HepG2 (cell line): Measurements from ENCODE around the gene UNC13D. TPM values are rescaled to one million over a fixed set of nuclear protein-coding genes. Genes with fewer than 3 reads are reported as not detected.
A peak's percentile ranks its signal among the peaks of the same experiment; 100 is the strongest.

Experiments used
- CC2D1A ChIP-seq: sonication (generic); formaldehyde crosslinking; IDR thresholded peaks from 2 replicates; pipeline ENCODE4 v1.8.1; 2023; ENCODE audit warnings: mild to moderate bottlenecking, missing genetic modification reagents
- FOXA3 ChIP-seq: IDR thresholded peaks from 2 replicates; pipeline ENCODE4 v1.6.1; 2016; ENCODE audit warnings: missing genetic modification reagents, missing compliant biosample characterization
- HIVEP1 ChIP-seq: sonication (generic); formaldehyde crosslinking; IDR thresholded peaks from 2 replicates; pipeline ENCODE4 v1.4.0; 2020; ENCODE audit warnings: mild to moderate bottlenecking, missing genetic modification reagents
- HOXA9 ChIP-seq: sonication (generic); formaldehyde crosslinking; IDR thresholded peaks from 2 replicates; pipeline ENCODE4 v1.8.1; 2022; ENCODE audit warnings: missing genetic modification reagents, mild to moderate bottlenecking, moderate library complexity, borderline replicate concordance
- JDP2 ChIP-seq: sonication (generic); formaldehyde crosslinking; IDR thresholded peaks from 2 replicates; pipeline ENCODE4 v1.8.1; 2022; ENCODE audit warnings: missing genetic modification reagents, borderline replicate concordance
- KAT2B ChIP-seq: fragments of 150-350 bp; IDR thresholded peaks from 2 replicates; pipeline ENCODE4 v1.6.1; 2014; ENCODE audit warnings: low read depth, low read length, borderline replicate concordance
- KDM4B ChIP-seq: sonication (generic); formaldehyde crosslinking; IDR thresholded peaks from 2 replicates; pipeline ENCODE4 v1.4.0; 2020; ENCODE audit warnings: missing genetic modification reagents
- NCOA1 ChIP-seq: sonication (generic); formaldehyde crosslinking; IDR thresholded peaks from 2 replicates; pipeline ENCODE4 v1.9.0; 2021; ENCODE audit warnings: missing genetic modification reagents
- SOX6 ChIP-seq, 2 experiments: fragments of 450-650 bp in 1 of 2; sonication (generic) in 1 of 2; formaldehyde crosslinking in 1 of 2; IDR thresholded peaks; 2 replicates each; pipeline versions ENCODE4 v1.4.0 to v1.6.1; 2017 to 2020; ENCODE audit warnings: antibody characterized with exemption in 1 of 2, mild to moderate bottlenecking in 1 of 2, missing genetic modification reagents in 1 of 2
- ZC3H4 ChIP-seq: sonication (generic); formaldehyde crosslinking; IDR thresholded peaks from 2 replicates; pipeline ENCODE4 v1.4.0; 2020; ENCODE audit warnings: missing genetic modification reagents, borderline replicate concordance
- ZNF3 ChIP-seq: IDR thresholded peaks from 2 replicates; pipeline ENCODE4 v1.7.0; 2017; ENCODE audit warnings: inconsistent platforms
- ZNF407 ChIP-seq: sonication (generic); formaldehyde crosslinking; IDR thresholded peaks from one replicate; pipeline ENCODE4 v1.5.1; 2020; ENCODE audit warnings: mild to moderate bottlenecking, missing genetic modification reagents; ENCODE audit errors: not compliant biosample characterization
- ZNF468 ChIP-seq: sonication (generic); formaldehyde crosslinking; IDR thresholded peaks from 2 replicates; pipeline ENCODE4 v1.8.0; 2022; ENCODE audit warnings: mild to moderate bottlenecking, moderate library complexity, missing genetic modification reagents
- ZNF749 ChIP-seq: sonication (generic); formaldehyde crosslinking; IDR thresholded peaks from 2 replicates; pipeline ENCODE4 v1.8.0; 2022; ENCODE audit warnings: mild to moderate bottlenecking, missing genetic modification reagents, moderate library complexity, borderline replicate concordance
- polyA plus RNA-seq, 8 experiments: library from polyadenylated mRNA; depleted of rRNA in 3 of 8; stranded (reverse) in 7 of 8; unstranded in 1 of 8; fragments of >200 nt; fragmentation: Illumina TruSeq in 4 of 8; extraction: Trizol in 4 of 8; gene quantifications; 2 replicates each; pipeline versions ENCODE4 v1.2.1 to v1.2.3, GENCODE V29; 2011 to 2016; ENCODE audit warnings: low read depth in 4 of 8, missing spikeins in 1 of 8, mixed read lengths in 1 of 8; ENCODE audit not compliant: insufficient read depth in 1 of 8
- total RNA-seq, 5 experiments: library from RNA; depleted of rRNA; stranded (reverse); fragments of >200 nt; fragmentation: Illumina TruSeq; extraction: Trizol; gene quantifications; 2 replicates each; pipeline ENCODE4 v1.2.3, GENCODE V29; 2016; ENCODE audit warnings: low read depth in 1 of 5
- TF ChIP-seq, protein P1 (sequence below): sonication (generic); formaldehyde crosslinking; IDR thresholded peaks from 2 replicates; pipeline ENCODE4 v1.5.1; 2020; ENCODE audit warnings: missing genetic modification reagents, mild to moderate bottlenecking, borderline replicate concordance
- TF ChIP-seq, protein P2 (sequence below): sonication (generic); formaldehyde crosslinking; IDR thresholded peaks from 2 replicates; pipeline ENCODE4 v1.8.0; 2023; ENCODE audit warnings: mild to moderate bottlenecking, missing genetic modification reagents

UNC13D gene
- total and polyA plus RNA-seq, 2 of the 13 experiments (the other 11 are each of a cell fraction or from before 2014, with no cell fraction given) = 29.7 to 42.7 TPM

- TF ChIP-seq JDP2 (CRISPR knock-in tag) (peak; percentile 69; the same call in 1 of the 2 replicates), KAT2B (no peak), KDM4B (CRISPR knock-in tag) (no peak; the same call in none of the 2 replicates), FOXA3 (CRISPR knock-in tag) (peak; percentile 62), ZC3H4 (no peak; the same call in 1 of the 2 replicates), CC2D1A (0 out of 2 replicates have a peak, but pooled peaks have one; percentile 74), ZNF407 (no peak), NCOA1 (CRISPR knock-in tag) (peak; percentile 97), ZNF749 (CRISPR knock-in tag) (peak; percentile 91), HOXA9 (CRISPR knock-in tag) (0 out of 2 replicates have a peak, but pooled peaks have one; percentile 75), HIVEP1 (peak; percentile 93), SOX6 (IDR thresholded peaks at IDR 0.05) (no peak), SOX6 (CRISPR knock-in tag; IDR thresholded peaks at IDR 0.05) (peak; percentile 93), ZNF3 (CRISPR knock-in tag) (peak; percentile 67; the same call in 1 of the 2 replicates), ZNF468 (CRISPR knock-in tag) (no peak)
- TF ChIP-seq, protein P1, sequence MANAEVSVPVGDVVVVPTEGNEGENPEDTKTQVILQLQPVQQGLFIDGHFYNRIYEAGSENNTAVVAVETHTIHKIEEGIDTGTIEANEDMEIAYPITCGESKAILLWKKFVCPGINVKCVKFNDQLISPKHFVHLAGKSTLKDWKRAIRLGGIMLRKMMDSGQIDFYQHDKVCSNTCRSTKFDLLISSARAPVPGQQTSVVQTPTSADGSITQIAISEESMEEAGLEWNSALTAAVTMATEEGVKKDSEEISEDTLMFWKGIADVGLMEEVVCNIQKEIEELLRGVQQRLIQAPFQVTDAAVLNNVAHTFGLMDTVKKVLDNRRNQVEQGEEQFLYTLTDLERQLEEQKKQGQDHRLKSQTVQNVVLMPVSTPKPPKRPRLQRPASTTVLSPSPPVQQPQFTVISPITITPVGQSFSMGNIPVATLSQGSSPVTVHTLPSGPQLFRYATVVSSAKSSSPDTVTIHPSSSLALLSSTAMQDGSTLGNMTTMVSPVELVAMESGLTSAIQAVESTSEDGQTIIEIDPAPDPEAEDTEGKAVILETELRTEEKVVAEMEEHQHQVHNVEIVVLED (CRISPR knock-in tag) = peak; percentile 67; the same call in 1 of the 2 replicates
- TF ChIP-seq, protein P2, sequence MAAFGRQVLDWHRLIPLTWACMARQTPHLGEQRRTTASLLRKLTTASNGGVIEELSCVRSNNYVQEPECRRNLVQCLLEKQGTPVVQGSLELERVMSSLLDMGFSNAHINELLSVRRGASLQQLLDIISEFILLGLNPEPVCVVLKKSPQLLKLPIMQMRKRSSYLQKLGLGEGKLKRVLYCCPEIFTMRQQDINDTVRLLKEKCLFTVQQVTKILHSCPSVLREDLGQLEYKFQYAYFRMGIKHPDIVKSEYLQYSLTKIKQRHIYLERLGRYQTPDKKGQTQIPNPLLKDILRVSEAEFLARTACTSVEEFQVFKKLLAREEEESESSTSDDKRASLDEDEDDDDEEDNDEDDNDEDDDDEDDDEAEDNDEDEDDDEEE = no peak; the same call in 1 of the 2 replicates
Observed at GRCh38 chr17:75846692-75847613, 2.7 kb upstream of the UNC13D start (continued).
